ENCODE data around the gene DCXR. TPM values are rescaled to one million over a fixed set of nuclear protein-coding genes. Genes with fewer than 3 reads are reported as not detected.

The DCXR gene
- total and polyA plus RNA-seq, 2 of the 13 experiments (the other 11 are each of a cell fraction or from before 2014, with no cell fraction given) = 287 to 311 TPM

GRCh38 chr17:82000803-82001570, 36.5 kb downstream of the DCXR start (continued):
- TF ChIP-seq ARID4A (CRISPR knock-in tag; IDR thresholded peaks at IDR 0.05; ENCODE audit: borderline replicate concordance) (peak; percentile 87; the same call in 1 of the 2 replicates), MXD3 (CRISPR knock-in tag; IDR thresholded peaks at IDR 0.05) (peak; percentile 69; the same call in 1 of the 2 replicates), BCL6 (CRISPR knock-in tag; IDR thresholded peaks at IDR 0.05) (peak; percentile 92), MLX (CRISPR knock-in tag; IDR thresholded peaks at IDR 0.05) (peak; percentile 99), TOPORS (CRISPR knock-in tag; IDR thresholded peaks at IDR 0.05) (no peak; the same call in 1 of the 2 replicates), MAFK (conservative IDR thresholded peaks at IDR 0.05 in 1 of 2, IDR thresholded peaks at IDR 0.05 in 1 of 2; ENCODE audit: low read length in 2 of 2) (no peak), ZNF569 (CRISPR knock-in tag; IDR thresholded peaks at IDR 0.05; ENCODE audit: borderline replicate concordance) (no peak), ZNF83 (CRISPR knock-in tag; IDR thresholded peaks at IDR 0.05; ENCODE audit: borderline replicate concordance) (peak; percentile 92; the same call in 1 of the 2 replicates), ZUFSP (CRISPR knock-in tag; IDR thresholded peaks at IDR 0.05; ENCODE audit: borderline replicate concordance) (no peak)
